HepG2 (cell line): ENCODE data around the gene SKI. TPM values are rescaled to one million over a fixed set of nuclear protein-coding genes. Genes with fewer than 3 reads are reported as not detected.

ENCODE experiments used
- ATAC-seq: fragments of 200-7000 bp; cut with Tn5 transposase; 3 replicates; pipeline ENCODE4 v1.9.1; 2020; ENCODE audit warnings: mild to moderate bottlenecking, moderate library complexity
- BruUV-seq: library from RNA; stranded (reverse); fragments of 400-500 nt; replicated peaks from 2 replicates; lab custom pipeline; 2021; lab: Mats Ljungman, UMichigan
- CTCF ChIA-PET: fragments of 300-600 bp; formaldehyde crosslinking; extraction: SDS; loops from one replicate; lab custom pipeline; 2021; ENCODE audit warnings: low total read pairs, inconsistent platforms, low intra/inter-chr PET ratio; lab: Yijun Ruan, JAX
- POLR2A ChIA-PET: fragments of 350-600 bp; sonication (Branson Sonifier 250); formaldehyde crosslinking; loops from one replicate; lab custom pipeline; 2020; ENCODE audit warnings: antibody characterized with exemption, inconsistent platforms; lab: Yijun Ruan, JAX
- DNase-seq: peaks from one replicate; pipeline ENCODE4 v3.0.0-alpha.2; 2015; ENCODE audit warnings: low spot score
- FAIRE-seq: peaks from 3 replicates; lab custom pipeline; 2011; peaks lifted over from hg19 to GRCh38; lab: Jason Lieb, UNC
- H2AFZ ChIP-seq: one replicate; pipeline ENCODE4 v1.6.1; 2011; ENCODE audit warnings: low read length, inconsistent platforms
- H3K27ac ChIP-seq: fragments of 300-600 bp; 3 replicates; pipeline ENCODE4 v1.8.0; 2011; ENCODE audit warnings: mixed run types, mild to moderate bottlenecking, mixed read lengths, low read length, inconsistent platforms; ENCODE audit not compliant: insufficient read depth; ENCODE audit errors: extremely low read length
- H3K27me3 ChIP-seq, 2 experiments: fragments of 200-600 bp in 1 of 2; 2 replicates in 1 of 2; 3 replicates in 1 of 2; pipeline versions ENCODE4 v1.6.0 to v1.8.0; 2011; ENCODE audit warnings: low read length in 2 of 2, mild to moderate bottlenecking in 2 of 2, moderate library complexity in 2 of 2, inconsistent platforms in 1 of 2; ENCODE audit not compliant: insufficient read depth in 2 of 2, control insufficient read depth in 1 of 2
- H3K36me3 ChIP-seq, 2 experiments: fragments of 200-600 bp in 1 of 2; replicated peaks in 1 of 2; 2 replicates in 1 of 2; 3 replicates in 1 of 2; pipeline versions ENCODE4 v1.5.1 to v1.8.0; 2011; ENCODE audit warnings: low read length in 2 of 2, inconsistent platforms in 1 of 2; ENCODE audit not compliant: insufficient read depth in 2 of 2, control insufficient read depth in 1 of 2
- H3K4me1 ChIP-seq: 2 replicates; pipeline ENCODE4 v1.5.1; 2012; ENCODE audit warnings: low read length, inconsistent platforms; ENCODE audit not compliant: insufficient read depth
- H3K4me2 ChIP-seq: 2 replicates; pipeline ENCODE4 v1.6.0; 2011; ENCODE audit warnings: low read depth, low read length, inconsistent platforms
- H3K4me3 ChIP-seq, 3 experiments: fragments of 200-600 bp in 1 of 3; sonication (generic), shearing (Covaris generic) in 1 of 3; replicated peaks in 1 of 3; 2 replicates each; pipeline ENCODE4 v1.5.1; 2011 to 2016; ENCODE audit warnings: low read length in 3 of 3, inconsistent platforms in 2 of 3, low read depth in 2 of 3, mild to moderate bottlenecking in 2 of 3, control low read depth in 1 of 3, mixed read lengths in 1 of 3; ENCODE audit not compliant: insufficient read depth in 1 of 3
- H3K79me2 ChIP-seq: one replicate; pipeline ENCODE4 v1.6.1; 2011; ENCODE audit warnings: low read length, inconsistent platforms; ENCODE audit not compliant: insufficient read depth
- H3K9ac ChIP-seq: 2 replicates; pipeline ENCODE4 v1.6.0; 2011; ENCODE audit warnings: mild to moderate bottlenecking, low read depth, low read length, inconsistent platforms; ENCODE audit not compliant: insufficient read depth
- H3K9me3 ChIP-seq: 2 replicates; pipeline ENCODE4 v1.5.1; 2012; ENCODE audit warnings: mild to moderate bottlenecking, low read length
- H4K20me1 ChIP-seq: 2 replicates; pipeline ENCODE4 v1.6.0; 2011; ENCODE audit warnings: inconsistent platforms, mild to moderate bottlenecking, low read length, moderate library complexity; ENCODE audit not compliant: insufficient read depth
- FOXA3 ChIP-seq: IDR thresholded peaks from 2 replicates; pipeline ENCODE4 v1.6.1; 2016; ENCODE audit warnings: missing genetic modification reagents, missing compliant biosample characterization
- HOXA7 ChIP-seq: sonication (generic); formaldehyde crosslinking; IDR thresholded peaks from 2 replicates; pipeline ENCODE4 v1.8.1; 2022; ENCODE audit warnings: mild to moderate bottlenecking, missing genetic modification reagents, moderate library complexity
- JUNB ChIP-seq: sonication (generic); formaldehyde crosslinking; IDR thresholded peaks from 2 replicates; pipeline ENCODE4 v1.8.0; 2022; ENCODE audit warnings: missing genetic modification reagents, mild to moderate bottlenecking, borderline replicate concordance
- KDM1A ChIP-seq: IDR thresholded peaks from 2 replicates; pipeline ENCODE4 v1.6.1; 2016; ENCODE audit warnings: missing compliant biosample characterization
- SAP130 ChIP-seq: IDR thresholded peaks from 2 replicates; pipeline ENCODE4 v1.6.1; 2016; ENCODE audit warnings: low read depth
- ZBTB38 ChIP-seq: sonication (generic); formaldehyde crosslinking; IDR thresholded peaks from 2 replicates; pipeline ENCODE4 v1.5.1; 2020; ENCODE audit warnings: mild to moderate bottlenecking, missing genetic modification reagents
- ZNF709 ChIP-seq: sonication (generic); formaldehyde crosslinking; IDR thresholded peaks from 2 replicates; pipeline ENCODE4 v1.5.0; 2020; ENCODE audit warnings: mild to moderate bottlenecking, missing genetic modification reagents
- WGBS: methylation state at CpG from one replicate; pipeline ENCODE4 v1.1.6; 2017; ENCODE audit warnings: low lambda C conversion rate; 5-methylcytosine and 5-hydroxymethylcytosine counted together
- in situ Hi-C: cut with HindIII; loops from 2 replicates; pipeline ENCODE4 v1.10.0; 2017; ENCODE audit warnings: low pct_unique_long_range_greater_than_20kb; ENCODE audit not compliant: extremely low pct_ligation_motif_present
- intact Hi-C: fragments of 100-400 bp; cut with micrococcal nuclease; formaldehyde crosslinking; loops from one replicate; pipeline ENCODE4 v1.10.0; 2022; ENCODE audit not compliant: unreplicated experiment
- polyA plus RNA-seq, 8 experiments: library from polyadenylated mRNA; depleted of rRNA in 3 of 8; stranded (reverse) in 7 of 8; unstranded in 1 of 8; fragments of >200 nt; fragmentation: Illumina TruSeq in 4 of 8; extraction: Trizol in 4 of 8; gene quantifications; 2 replicates each; pipeline versions ENCODE4 v1.2.1 to v1.2.3, GENCODE V29; 2011 to 2016; ENCODE audit warnings: low read depth in 4 of 8, missing spikeins in 1 of 8, mixed read lengths in 1 of 8; ENCODE audit not compliant: insufficient read depth in 1 of 8
- total RNA-seq, 5 experiments: library from RNA; depleted of rRNA; stranded (reverse); fragments of >200 nt; fragmentation: Illumina TruSeq; extraction: Trizol; gene quantifications; 2 replicates each; pipeline ENCODE4 v1.2.3, GENCODE V29; 2016; ENCODE audit warnings: low read depth in 1 of 5
- TF ChIP-seq, protein P1 (sequence below): sonication (generic); formaldehyde crosslinking; IDR thresholded peaks from 2 replicates; pipeline ENCODE4 v1.4.0; 2020; ENCODE audit warnings: missing genetic modification reagents
- TF ChIP-seq, protein P2 (sequence below): sonication (generic); formaldehyde crosslinking; IDR thresholded peaks from 2 replicates; pipeline ENCODE4 v1.5.0; 2020; ENCODE audit warnings: mild to moderate bottlenecking, missing genetic modification reagents

The SKI gene
- total and polyA plus RNA-seq, 2 of the 13 experiments (the other 11 are each of a cell fraction or from before 2014, with no cell fraction given): 4.7 to 6.9 TPM

DNA sequence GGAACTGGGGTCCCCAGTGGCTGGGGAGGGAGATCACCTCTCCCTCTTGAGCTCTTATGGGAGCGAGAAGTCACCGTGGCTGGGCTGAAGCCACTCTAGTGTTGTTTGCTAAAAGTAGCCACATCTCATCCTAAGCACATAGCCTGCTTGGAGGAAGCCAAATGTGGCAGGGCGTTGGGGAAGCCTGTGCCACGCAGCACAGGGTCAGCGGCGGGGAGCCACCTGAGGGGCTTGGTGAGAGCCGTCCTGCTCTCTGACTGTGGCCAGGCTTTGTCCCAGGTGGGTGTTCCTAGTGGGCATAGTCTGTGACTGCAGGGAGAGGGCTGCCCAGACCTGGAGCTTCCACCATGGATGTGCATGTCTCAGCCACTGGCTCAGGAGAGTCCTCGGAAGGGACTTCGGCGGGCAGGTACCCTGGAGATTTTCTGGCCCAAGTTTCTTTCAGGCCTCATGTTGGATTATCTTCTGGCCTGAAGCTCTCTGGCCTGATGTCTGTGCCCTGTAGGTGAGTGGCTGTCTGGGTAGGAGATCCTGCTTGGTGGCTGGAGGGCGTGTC is 124.3 kb downstream of the SKI start:
- TF ChIP-seq ZNF709 (CRISPR knock-in tag) (no peak), SAP130 (CRISPR knock-in tag) (no peak), JUNB (CRISPR knock-in tag) (no peak), FOXA3 (CRISPR knock-in tag) (no peak), ZBTB38 (CRISPR knock-in tag) (no peak), KDM1A (CRISPR knock-in tag) (no peak), HOXA7 (no peak)
- TF ChIP-seq, protein P1, sequence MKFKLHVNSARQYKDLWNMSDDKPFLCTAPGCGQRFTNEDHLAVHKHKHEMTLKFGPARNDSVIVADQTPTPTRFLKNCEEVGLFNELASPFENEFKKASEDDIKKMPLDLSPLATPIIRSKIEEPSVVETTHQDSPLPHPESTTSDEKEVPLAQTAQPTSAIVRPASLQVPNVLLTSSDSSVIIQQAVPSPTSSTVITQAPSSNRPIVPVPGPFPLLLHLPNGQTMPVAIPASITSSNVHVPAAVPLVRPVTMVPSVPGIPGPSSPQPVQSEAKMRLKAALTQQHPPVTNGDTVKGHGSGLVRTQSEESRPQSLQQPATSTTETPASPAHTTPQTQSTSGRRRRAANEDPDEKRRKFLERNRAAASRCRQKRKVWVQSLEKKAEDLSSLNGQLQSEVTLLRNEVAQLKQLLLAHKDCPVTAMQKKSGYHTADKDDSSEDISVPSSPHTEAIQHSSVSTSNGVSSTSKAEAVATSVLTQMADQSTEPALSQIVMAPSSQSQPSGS (CRISPR knock-in tag): no peak
- TF ChIP-seq, protein P2, sequence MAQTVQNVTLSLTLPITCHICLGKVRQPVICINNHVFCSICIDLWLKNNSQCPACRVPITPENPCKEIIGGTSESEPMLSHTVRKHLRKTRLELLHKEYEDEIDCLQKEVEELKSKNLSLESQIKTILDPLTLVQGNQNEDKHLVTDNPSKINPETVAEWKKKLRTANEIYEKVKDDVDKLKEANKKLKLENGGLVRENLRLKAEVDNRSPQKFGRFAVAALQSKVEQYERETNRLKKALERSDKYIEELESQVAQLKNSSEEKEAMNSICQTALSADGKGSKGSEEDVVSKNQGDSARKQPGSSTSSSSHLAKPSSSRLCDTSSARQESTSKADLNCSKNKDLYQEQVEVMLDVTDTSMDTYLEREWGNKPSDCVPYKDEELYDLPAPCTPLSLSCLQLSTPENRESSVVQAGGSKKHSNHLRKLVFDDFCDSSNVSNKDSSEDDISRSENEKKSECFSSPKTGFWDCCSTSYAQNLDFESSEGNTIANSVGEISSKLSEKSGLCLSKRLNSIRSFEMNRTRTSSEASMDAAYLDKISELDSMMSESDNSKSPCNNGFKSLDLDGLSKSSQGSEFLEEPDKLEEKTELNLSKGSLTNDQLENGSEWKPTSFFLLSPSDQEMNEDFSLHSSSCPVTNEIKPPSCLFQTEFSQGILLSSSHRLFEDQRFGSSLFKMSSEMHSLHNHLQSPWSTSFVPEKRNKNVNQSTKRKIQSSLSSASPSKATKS (CRISPR knock-in tag): no peak
- H3K4me2 ChIP-seq: no peak overlapping the region
- no peak overlapping the region for H3K27ac ChIP-seq
- H4K20me1 ChIP-seq: no peaks in the 10 kb centered on the region
- no peaks in the 10 kb centered on the region for H3K36me3 ChIP-seq
- POLR2A ChIA-PET: no interaction called here
- BruUV-seq: no TSS peak
- H3K79me2 ChIP-seq: no peaks in the 10 kb centered on the region
- DNase-seq (no peak), ATAC-seq (peak; percentile 32; the same call in 2 of the 3 replicates), FAIRE-seq (no peak)
- no peak overlapping the region for H3K4me3 ChIP-seq
- H3K9ac ChIP-seq: no peak overlapping the region
- H3K27me3 ChIP-seq: peaks cover 3 to 43% of the 10 kb centered on the region in 2 experiments
- 86% methylated on average over 6 of the region's 11 CpGs for WGBS
- CTCF ChIA-PET: no interaction called here
- intact Hi-C loops: no loop called here
- in situ Hi-C loops: no loop called here
- no peak overlapping the region for H2AFZ ChIP-seq
- H3K9me3 ChIP-seq: no peaks in the 10 kb centered on the region
- H3K4me1 ChIP-seq: peaks cover 6% of the 10 kb centered on the region; the same call in 1 of the 2 replicates
